CD4-positive, alpha-beta T cell treated with Interleukin-4 for 4 hours (primary cell): ENCODE measurements around the gene CACNA2D4.

Source experiments
- DNase-seq: peaks from one replicate; pipeline ENCODE4 v3.0.0-alpha.2; 2020

CACNA2D4 gene

DNA sequence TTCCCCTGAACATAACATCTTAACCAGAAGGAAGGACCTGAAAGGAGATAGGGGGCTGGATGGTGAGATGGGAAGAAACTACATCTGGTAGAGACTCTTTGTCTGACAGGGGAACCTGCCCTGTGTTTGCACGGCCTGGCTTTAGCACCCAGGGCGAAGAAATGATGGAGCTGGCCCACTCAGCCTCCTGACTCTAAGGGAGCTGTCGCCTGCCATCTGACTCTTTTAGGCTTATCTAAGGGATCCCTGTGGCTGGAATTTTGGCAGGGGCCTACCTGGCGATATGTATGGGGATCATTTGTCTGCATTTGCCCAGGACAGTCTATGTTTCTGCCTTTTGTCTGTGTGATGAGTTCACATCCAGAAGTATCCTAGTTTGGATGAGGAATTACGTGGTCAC, 15.6 kb upstream of the CACNA2D4 start:
- no peak for DNase-seq

DNA sequence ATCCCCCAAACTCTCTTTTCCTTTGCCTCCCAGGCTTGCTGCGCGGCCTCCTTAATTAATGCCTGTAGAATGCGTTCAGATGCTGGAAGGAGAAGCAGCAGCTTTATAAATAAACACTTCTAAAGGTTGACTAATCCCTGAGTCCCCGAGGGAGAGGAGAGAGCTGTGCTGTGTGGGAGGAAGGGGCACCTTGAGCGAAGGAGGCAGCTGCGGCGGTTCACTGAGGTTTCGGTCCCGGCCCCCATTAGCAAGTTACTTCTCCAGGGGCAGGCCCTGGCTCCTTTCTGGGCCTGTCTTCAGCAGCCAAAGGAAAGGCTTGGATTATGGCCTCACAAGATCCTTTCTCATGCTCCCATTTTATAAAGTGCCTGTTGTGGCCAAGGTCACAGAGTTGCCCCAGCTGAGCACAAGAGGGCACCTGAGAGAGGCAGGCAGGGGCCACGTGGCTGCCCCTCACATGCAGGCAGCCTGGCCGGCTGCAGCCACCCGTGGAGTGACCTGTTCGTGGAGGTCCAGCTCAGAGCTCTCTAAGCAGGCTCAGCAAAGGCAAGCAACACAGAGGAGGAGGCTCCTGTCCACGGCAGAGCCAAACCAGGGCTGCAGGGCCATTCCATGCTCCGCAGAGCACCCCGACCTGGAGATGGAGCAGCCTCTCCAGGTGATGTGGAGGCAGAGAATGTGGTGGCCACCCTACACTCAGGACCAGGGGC, 15.0 kb upstream of the CACNA2D4 start:
- DNase-seq = no peak

DNA sequence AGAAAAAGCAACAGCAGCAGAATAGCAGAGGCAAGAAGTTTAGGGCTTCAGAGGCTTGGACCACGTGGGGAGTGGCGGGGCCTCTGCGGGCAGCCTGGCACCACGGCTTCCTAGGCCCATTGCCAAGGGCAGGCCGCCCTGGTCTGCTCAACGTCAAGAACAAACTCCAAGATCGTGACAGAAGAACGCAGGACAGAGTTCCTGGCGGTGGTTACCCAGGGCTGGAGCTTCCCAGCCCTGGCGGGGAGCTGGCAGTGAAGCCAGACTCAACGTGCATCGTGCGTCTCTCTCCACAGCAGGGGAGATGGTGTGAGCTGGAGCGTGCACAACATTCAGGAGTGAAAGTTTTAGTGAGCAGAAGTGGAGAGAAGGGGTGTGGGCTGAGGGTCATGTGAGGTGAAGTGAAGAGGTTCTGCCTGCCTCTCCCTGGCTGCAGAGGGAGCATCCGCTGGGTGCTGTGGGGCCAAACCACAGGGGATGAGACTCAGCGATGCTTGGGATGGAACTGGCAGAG, 13.9 kb upstream of the CACNA2D4 start:
- DNase-seq = no peak

DNA sequence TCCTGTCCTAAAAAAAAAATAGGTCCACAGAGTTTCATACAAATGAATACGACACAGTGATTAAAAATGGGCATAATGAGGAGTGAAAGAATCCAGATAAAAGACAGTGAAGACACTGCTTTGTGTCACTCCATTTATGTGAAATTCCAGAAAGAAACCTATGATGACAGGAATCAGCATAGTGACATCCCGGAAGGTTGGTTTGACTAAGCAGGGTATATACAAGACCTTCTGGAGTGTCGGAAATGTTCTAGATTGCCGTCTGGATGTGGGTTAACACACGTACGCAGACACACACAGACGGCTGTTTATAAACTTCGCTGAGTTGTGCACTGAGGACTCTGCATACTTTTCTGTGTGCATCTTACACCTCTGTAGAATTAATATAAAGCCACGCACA, 13.2 kb upstream of the CACNA2D4 start:
- DNase-seq = no peak

DNA sequence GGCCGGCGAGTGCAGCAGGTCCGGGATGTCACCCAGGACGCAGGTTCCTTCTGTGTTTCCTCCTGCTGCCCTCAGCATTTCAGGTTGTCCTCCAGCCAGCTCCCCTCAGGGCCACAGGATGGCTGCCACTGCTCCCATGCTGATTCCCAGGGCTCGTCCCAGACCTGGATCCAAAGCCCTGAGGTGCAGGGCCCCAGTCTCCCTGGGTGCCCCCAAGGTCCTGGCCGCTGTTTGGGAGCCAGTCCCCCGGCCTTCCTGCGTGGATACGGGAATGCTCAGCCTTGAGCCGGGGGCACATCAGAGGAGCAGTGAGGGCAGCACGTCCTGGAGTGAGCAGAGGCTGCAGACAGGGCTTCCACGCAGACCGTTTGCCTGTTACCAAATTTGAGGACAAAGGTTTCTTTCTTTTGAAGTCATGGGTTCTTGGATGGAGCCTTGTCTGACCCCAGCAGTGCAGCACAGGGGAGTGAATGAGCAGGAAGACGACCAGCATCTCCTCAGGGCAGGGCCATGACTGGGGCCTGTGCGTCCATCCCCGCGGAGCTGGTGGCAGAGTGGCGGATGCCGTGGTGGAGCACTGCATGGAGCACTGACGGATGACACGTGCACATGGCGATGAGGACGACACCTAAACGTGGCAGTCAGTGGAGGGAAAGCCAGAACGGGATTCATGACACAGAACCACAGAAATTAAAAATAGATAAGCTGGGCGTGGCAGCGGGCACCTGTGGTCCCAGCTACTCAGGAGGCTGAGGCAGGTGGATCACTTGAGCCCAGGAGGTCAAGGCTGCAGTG, 12.5 kb upstream of the CACNA2D4 start:
- DNase-seq = no peak

DNA sequence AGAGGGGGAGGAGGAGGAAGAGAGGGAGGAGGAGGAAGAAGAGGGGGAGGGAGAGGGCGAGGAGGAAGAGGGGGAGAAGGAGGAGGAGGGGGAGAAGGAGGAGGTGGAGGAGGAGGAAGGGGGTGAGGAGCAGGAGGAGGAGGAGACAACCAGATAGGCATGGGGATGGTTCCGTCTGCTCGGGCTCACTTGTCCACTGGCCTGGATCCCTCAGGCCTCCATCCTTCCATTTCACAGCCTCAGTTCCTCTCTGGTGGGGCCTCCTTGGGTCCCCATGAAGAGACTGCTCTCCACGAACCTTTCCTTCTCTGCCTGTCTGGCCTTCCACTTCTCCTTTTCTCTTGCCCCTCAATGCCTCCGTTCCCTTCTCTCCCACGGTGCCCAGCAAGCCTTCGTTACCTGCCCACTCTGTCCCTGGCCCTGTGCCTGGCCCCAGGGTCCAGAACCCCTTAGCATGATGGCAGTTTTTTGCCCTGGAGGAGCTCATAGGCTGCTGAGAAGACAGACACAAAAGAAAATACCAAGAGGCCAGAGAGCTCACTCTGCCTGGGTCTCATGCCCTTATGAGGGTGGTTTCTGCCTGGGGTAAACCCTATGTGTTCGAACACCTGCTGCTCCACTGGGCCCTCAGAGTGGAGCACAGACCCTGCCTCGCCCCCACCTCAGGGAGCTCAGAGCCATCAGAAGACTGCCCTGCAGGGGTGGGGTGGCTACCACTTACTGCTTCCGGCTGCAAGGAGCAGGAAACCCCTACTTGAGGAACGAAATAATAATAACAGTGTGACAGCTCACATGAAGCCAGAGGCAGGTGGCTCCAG, 11.7 kb upstream of the CACNA2D4 start:
- DNase-seq = no peak

DNA sequence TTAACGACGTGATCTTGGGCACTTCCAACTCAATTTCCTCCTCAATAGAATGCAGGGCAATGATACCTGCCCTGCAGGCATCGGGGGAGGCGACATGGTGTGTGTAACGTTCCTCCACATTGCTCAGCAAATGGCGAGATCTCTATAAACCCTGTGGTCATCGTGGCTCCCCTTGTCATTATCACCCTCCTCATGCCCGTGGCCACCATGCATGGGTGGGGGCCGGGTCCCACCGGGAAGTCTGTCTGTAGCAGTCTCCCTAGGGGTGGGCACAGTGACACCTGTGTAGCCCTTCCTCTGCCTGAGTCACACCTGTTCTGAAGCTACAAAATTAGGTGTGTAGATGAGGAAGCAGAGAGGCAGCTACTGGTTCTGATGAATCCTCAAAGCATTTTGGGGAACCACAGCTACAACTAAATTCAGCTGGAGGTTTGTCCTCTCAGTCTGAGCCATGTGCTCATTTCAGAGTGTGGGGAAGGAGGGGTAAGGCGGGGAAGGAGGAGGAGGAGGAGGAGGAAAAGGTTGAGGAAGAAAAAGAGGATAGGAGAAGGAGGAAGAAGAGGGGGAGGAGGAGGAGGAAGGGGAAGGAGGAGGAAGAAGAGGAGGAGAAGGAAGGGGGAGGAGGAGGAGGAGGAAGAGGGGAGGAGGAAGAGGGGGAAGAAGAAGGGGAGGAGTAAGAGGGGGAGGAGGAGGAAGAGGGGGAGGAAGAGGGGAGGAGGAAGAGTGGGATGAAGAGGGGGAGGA, 11.0 kb upstream of the CACNA2D4 start:
- no peak for DNase-seq

- no peak for DNase-seq
Observed at GRCh38 chr12:1928439-1929121, 10.1 kb upstream of the CACNA2D4 start.

- DNase-seq = no peak
Observed at GRCh38 chr12:1927751-1928351, 9.4 kb upstream of the CACNA2D4 start.

DNA sequence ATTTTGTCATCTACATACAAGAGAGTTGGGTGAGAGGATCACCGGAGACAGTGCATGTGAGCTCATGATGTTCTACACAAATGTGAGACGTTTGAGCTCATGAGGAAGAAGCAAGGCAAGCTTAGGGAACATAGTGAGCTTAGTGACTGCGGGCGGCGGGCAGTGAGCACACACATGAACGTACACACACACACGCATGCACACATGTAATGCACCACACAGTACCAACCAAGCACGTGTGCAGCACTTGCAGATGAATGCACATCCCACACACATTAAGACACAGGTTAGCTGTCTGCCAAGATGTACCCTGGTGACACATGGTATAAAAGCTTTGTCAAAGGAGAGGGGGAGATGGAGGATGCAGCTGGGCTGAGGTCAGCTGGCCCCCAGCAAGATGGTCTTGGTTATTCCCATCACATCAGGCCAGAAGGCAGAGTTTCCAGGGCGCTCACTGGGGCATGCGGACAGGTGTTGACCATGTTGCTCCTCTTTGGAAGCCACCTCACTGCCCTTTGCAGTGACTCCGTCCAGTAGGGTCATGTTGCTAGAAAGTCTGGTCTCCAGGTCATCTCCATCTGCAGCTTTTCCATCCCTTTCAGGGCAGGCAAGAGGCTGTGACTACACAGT, 8.7 kb upstream of the CACNA2D4 start:
- no peak for DNase-seq

DNA sequence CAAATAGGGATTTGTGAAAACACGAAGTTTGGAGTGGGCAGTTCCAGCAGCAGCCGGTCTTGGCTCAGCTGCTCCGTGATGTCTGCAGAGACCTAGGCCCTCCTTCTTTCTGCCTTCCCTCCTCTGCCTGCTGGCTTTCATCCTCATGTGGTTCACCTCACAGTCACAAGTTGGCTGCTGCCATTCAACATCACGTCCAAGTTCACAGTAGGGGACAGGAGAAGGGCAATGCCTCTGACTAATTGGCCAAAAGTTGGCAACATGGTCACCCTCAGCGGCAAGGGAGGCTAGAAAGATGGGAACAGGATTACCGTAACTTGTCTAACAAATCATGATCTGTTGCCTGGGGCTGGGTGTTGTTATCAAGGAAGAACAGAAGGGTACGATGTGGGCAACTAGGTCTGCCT, 7.8 kb upstream of the CACNA2D4 start:
- DNase-seq = no peak

DNA sequence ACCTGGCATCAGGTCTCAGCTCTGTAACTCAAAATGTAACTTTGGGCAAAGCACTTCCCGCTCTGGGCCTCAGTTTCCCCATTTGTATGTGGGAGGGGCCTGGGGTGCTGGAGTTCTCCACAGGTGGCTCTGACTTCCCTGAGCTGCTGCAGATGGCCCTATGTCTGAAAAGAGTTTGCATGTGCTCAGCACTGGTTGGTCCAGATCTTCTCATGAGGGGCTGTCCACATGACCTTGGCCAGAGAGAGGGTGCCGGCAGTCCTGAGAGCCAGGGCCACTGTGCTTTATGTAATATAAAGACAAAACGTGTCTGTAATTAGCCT, 7.2 kb upstream of the CACNA2D4 start:
- no peak for DNase-seq

DNA sequence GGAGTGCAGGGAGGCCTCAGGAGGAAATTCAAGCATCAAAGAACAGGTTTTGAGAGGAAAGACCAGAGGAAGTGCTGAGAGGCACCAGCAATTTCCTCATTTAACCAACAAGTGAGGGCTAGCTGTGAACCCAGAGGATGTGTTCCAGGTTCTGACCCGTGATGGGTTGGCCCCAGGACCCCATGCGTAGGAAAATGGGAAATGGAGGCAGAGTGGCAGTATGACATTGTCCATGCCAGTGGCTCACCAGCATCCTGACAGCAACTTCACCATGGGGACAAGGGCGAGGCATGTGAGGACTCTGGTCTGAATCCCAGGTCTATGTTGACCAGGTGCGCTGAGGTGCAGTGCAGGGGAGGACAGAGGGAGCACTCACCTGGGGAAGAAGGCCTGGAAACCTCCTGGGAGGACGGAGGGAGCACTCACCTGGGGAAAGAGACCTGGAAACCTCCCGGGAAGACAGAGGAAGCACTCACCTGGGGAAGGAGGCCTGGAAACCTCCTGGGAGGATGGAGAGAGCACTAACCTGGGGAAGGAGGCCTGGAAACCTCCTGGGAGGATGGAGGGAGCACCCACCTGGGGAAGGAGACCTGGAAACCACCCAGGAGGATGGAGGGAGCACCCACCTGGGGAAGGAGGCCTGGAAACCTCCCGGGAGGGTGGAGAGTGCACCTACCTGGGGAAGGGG, 6.7 kb upstream of the CACNA2D4 start:
- DNase-seq = no peak

DNA sequence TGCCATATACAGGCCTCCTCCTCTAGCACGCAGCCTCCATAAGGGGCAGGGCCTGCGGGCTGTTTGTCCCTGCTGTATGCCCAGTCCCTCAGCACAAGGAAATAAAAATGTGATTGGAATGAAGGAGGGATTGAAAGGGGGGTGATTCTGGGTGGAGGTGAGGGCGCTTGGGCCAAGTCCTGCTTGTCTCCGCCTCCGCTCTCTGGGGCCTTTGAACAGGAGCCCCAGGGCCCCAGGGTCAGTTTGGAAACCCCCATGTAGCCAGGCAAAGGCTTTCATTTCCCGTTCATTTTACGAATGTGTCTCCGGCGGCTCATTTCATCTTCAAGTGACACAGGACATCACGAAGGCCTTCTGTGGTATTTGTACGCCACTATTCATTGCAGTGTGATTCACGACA, 4.5 kb upstream of the CACNA2D4 start:
- DNase-seq = no peak

DNA sequence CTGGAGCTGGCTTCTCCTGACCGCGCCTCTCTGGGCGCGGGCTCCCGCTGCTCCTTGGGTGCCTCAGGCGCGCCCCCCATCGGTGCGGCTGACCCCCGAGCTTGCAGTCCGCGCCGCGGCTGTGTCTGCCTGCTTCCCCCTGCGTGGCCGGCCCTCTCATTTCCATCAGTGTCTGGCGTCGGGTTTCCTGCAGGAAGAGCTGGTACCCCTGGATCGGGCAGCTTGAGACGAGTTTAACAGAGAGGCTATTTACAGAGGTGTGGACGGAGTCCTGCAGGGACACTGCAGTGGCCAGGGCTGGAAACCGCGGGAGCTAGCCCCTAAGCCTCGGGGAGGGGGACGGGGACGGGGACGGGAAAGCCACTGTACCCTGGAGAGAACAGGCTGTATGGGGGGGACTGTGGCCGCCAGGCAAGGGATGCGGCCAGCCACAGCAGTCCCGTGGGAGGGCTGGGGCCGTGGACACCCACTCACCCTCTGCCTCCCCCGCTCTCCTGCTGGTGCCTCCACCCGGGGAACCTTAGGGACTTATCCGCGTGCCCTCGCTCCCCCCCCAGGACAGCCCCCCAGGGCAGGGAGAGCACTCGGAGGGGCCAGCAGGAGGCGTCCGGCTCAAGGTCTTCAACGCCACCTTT, 3.7 kb upstream of the CACNA2D4 start:
- no peak for DNase-seq

DNA sequence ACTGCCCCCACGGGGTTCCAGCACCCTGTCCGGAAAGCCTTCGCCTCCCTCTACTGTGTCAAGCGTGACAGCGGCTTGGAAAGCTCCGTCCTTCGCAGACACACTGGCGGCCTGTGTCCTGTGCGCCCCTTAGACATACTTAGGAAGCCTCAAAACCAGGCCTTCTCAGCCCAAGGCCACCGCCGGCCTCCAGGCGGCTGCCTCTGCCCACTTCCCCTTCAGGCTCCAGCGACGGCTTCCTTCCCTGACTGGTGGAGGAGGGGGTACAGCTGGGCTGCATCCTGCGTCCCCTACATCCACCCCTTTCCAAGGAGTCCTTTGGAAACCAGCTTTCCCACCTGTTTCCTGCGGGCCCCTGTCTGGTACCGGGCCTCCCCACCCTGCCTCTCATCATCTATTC, 2.5 kb upstream of the CACNA2D4 start:
- peak; percentile 3 for DNase-seq

- no peak for DNase-seq
Observed at GRCh38 chr12:1920436-1920835, 2.0 kb upstream of the CACNA2D4 start.

- no peak for DNase-seq
Observed at GRCh38 chr12:1919763-1920162, 1.3 kb upstream of the CACNA2D4 start.

DNA sequence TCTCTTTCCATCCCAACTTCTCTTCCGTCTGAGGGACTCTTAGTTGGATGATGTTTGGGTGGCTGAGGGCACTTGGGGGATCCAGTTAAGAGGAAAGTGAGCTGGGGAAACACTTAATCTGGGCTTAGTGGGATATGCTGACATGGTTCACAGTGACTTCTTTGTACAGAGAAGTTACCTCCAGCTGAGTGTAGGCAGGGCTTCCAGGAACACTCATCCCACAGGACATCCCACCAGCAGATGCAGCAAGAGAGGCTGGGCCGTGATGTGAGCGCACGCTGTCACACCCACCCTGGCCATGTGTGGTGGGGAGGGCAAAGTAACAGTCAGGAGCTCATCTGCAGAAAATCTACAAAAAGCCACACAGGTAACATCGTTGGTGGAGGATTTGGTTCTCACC, 832 bp upstream of the CACNA2D4 start:
- no peak for DNase-seq

GRCh38 chr12:1918884-1919236, 408 bp upstream of the CACNA2D4 start:
- DNase-seq = no peak
